Measurements from ENCODE around the gene MRPL17. TPM values are rescaled to one million over a fixed set of nuclear protein-coding genes. Genes with fewer than 3 reads are reported as not detected.

MRPL17 gene
- total and polyA plus RNA-seq, 2 of the 13 experiments (the other 11 are each of a cell fraction or from before 2014, with no cell fraction given), result 59.4 to 90.0 TPM

DNA sequence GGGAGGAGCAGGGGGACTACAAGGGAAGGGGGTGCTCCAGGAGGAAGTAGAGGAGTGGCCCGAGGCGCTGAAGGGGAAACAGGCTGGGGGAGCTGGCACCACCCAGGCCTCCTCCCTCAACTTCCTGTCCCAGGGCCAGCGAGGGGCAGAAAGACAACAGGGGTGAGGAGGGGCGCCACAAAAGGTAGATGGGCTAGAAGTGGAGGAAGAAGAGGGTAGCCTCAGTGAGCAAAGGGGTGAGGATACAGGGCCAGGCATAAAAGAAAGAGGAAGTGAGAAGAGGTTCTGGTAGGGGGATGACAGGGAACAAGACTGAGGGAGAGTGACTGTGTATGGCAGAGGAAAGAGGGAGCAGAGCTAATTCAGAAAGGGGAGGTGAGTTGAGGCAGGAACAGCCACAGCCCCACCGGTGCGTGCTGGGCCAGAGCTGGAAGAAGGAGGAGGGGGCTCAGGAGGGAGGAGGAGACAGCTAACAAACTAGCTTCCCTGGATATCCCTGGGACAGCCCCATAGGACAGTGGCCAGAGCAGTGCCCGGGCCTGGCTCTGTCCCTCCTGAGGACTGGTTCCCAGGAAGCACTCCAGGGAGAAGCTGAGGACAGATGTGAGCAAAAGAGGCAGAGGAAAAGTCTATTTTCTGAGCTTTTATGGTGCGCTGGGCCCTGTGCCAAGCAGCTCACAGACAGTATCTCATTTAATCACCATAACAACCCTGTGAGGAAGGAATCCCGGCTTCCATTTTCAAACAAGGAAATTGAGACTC is 36.0 kb downstream of the MRPL17 start:
- ChIA-PET POLR2A (no interaction called here), CTCF (ENCODE audit: low intra/inter-chr PET ratio, low total read pairs) (no interaction called here)
- BruUV-seq (replicated peaks), result no TSS peak

More for the DNA sequence above, 36.0 kb downstream of the MRPL17 start:
- H2AFZ ChIP-seq (ENCODE audit: low read length), result no peak overlapping the region
- H3K79me2 ChIP-seq (ENCODE audit: insufficient read depth, low read length), result no peaks in the 10 kb centered on the region
- H3K4me3 ChIP-seq (replicated peaks in 1 of 3; ENCODE audit: insufficient read depth in 1 of 3, low read depth in 2 of 3, low read length in 3 of 3), result no peak overlapping the region
- no peak for TF ChIP-seq TERF1 (CRISPR knock-in tag; IDR thresholded peaks at IDR 0.05)
- no peak for TF ChIP-seq ZNF430 (CRISPR knock-in tag; IDR thresholded peaks at IDR 0.05)
- TF ChIP-seq BATF2 (CRISPR knock-in tag; IDR thresholded peaks at IDR 0.05), result no peak
- TF ChIP-seq YEATS4 (CRISPR knock-in tag; IDR thresholded peaks at IDR 0.05; ENCODE audit: borderline replicate concordance), result no peak
- TF ChIP-seq NKX3-1 (CRISPR knock-in tag; IDR thresholded peaks at IDR 0.05), result no peak
- TF ChIP-seq KDM5A (IDR thresholded peaks at IDR 0.05; ENCODE audit: borderline replicate concordance, low read length), result no peak
- no peak for TF ChIP-seq NCOA5 (CRISPR knock-in tag; IDR thresholded peaks at IDR 0.05)
- no peak for TF ChIP-seq ZZZ3 (CRISPR knock-in tag; IDR thresholded peaks at IDR 0.05; ENCODE audit: borderline replicate concordance)
- TF ChIP-seq DDIT3 (CRISPR knock-in tag; IDR thresholded peaks at IDR 0.05), result no peak
- no peak for TF ChIP-seq U2AF2 (IDR thresholded peaks at IDR 0.05; ENCODE audit: low read depth, low read length)
- no peak for TF ChIP-seq IKZF1 (IDR thresholded peaks at IDR 0.05)
- no peak for TF ChIP-seq MXI1 (IDR thresholded peaks at IDR 0.05; ENCODE audit: borderline replicate concordance, low read depth, low read length)
- TF ChIP-seq, protein P1, sequence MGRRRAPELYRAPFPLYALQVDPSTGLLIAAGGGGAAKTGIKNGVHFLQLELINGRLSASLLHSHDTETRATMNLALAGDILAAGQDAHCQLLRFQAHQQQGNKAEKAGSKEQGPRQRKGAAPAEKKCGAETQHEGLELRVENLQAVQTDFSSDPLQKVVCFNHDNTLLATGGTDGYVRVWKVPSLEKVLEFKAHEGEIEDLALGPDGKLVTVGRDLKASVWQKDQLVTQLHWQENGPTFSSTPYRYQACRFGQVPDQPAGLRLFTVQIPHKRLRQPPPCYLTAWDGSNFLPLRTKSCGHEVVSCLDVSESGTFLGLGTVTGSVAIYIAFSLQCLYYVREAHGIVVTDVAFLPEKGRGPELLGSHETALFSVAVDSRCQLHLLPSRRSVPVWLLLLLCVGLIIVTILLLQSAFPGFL (CRISPR knock-in tag; IDR thresholded peaks at IDR 0.05), result no peak
- no peaks in the 10 kb centered on the region; the same call in 1 of the 2 replicates for H4K20me1 ChIP-seq (ENCODE audit: insufficient read depth, low read length)
- H3K27ac ChIP-seq (ENCODE audit: extremely low read length, insufficient read depth, low read length), result no peak overlapping the region
- 24% methylated on average over 9 of the region's 9 CpGs for WGBS (ENCODE audit: low lambda C conversion rate)
- no peaks in the 10 kb centered on the region for H3K4me1 ChIP-seq (ENCODE audit: insufficient read depth, low read length)
- H3K36me3 ChIP-seq (replicated peaks in 1 of 2; ENCODE audit: control insufficient read depth in 1 of 2, insufficient read depth in 2 of 2, low read length in 2 of 2), result no peaks in the 10 kb centered on the region
- in situ Hi-C loops (cut with HindIII; ENCODE audit: extremely low pct_ligation_motif_present, low pct_unique_long_range_greater_than_20kb), result no loop called here
- ATAC-seq (no peak), DNase-seq (ENCODE audit: low spot score) (no peak), FAIRE-seq (no peak)
- peaks cover 3 to 99% of the 10 kb centered on the region in 2 experiments; a peak in 4 of 5 replicates for H3K27me3 ChIP-seq (ENCODE audit: control insufficient read depth in 1 of 2, insufficient read depth in 2 of 2, low read length in 2 of 2)
- intact Hi-C loops (cut with micrococcal nuclease; ENCODE audit: unreplicated experiment), result loop anchor here (1.0 kb wide), 1 partner anchor 23 kb away; no protein-coding TSS in a partner anchor
- H3K4me2 ChIP-seq (ENCODE audit: low read depth, low read length), result no peak overlapping the region
- H3K9me3 ChIP-seq (ENCODE audit: low read length), result no peaks in the 10 kb centered on the region
- no peak overlapping the region for H3K9ac ChIP-seq (ENCODE audit: insufficient read depth, low read depth, low read length)

Measured in HepG2 (cell line).